Measurements from ENCODE around the gene ZNF274. TPM values are rescaled to one million over a fixed set of nuclear protein-coding genes. Genes with fewer than 3 reads are reported as not detected.

Gene ZNF274
- total RNA-seq = 14.7 and 21.0 TPM in 2 replicates

DNA sequence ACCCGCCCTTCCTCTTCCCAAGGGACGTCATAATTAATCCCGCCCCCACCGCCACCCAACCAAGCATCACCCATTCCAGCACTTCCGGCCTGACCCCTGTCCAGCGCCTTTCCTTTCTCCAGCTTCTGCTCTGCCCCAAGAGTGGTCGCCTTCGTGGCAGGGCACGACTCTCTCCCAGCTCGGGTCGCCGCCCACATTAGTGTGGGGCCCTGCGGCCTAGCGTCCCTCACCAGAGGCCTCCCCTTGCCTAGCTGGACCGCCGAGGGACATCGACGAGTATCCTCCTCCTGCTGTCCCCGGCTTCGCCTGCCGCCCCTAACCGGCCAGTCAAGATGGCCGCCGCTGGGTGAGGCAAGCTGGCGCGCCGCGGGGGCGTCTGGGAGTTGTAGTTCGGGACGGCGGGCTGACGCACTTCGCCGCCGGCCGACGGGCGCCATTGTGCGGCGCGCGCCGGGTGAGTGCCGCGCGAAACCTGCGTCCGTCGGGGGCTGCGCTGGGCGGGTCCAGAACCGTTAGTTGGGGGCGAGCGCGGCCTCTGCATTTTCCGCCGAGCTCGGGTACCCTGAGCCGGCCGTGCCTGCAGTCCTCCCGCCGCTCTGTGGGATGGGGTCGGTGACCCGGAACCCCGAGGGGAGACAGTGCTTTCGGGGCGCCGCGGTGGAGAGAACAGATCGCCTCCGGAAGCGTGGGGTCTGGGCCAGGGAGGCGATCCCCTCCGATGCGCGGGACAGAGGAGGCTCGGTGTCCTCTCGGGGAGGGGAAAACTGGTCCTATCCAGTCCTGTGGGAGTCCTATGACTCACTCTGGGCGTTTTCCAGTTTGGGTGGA is at the start of gene ZNF274:
Gene ZNF274 (plus strand): TSS at position 73 of the 828 bp plus-strand sequence. CDS start 905 bp downstream, outside the sequence.

DNA sequence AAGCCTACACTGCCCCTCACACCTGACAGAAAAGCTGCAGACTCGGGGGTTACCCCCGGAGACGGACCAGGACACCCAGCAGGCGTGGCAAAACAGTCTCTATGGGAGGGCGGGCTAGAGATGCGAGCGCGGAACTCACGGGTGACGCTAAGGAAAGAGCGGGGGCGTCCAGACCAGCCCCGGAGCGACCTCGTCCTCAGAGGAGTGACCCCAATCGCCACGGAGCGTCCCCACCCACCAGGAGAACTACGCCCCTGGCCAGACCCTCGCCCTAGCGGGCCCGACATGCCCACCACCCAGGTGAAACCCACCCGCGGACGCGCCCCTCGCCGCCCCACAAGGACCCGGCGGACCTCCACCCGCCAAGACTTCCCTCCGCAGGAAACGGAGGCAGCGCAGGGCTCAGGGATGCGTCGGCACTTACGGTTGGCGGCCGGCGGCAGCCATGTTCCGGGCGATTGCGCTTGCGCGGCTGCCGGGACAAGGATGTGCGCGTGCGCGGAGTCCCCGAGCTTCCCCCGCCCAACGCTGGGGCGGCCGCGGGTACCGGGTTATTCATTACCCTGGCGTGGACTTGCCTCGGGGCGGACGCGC is 32.4 kb upstream of the ZNF274 start, which contains the start of gene ZNF329:
Gene ZNF329 (minus strand): TSS at position 462 of the 594 bp plus-strand sequence. CDS start 21,286 bp downstream, outside the sequence.

DNA sequence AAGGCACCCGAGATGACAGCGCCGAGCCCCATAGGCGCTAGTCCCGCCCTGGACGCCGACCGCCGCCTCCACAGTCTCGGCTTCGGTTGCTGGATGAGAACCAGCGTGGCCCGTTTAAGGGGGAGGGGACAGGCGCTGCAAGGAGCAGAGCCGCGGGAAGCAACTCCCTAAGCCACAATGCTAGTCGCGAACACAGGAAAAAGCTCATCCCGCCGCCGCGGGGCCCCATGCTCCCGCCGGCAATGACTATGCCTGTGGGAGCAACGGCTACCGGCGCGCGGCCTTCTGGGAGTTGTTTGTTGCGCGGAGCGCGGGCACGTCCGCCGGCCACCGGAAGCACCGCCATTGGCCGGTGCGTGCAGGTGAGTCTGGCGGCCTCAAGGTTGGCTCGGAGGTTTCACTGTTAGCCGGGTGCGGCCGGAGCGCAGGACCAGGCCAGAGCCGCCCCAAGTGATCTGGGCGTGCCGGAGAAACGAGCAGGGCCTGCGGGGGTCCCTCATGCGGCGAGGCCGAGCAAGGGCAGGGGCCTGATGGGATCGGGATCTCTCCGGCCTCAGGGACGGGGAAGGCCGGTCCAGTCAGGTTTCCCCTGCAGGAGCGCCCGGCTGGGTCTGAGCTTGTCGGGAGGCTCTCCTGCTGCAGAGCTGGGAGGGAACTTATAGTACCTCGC is 45.9 kb downstream of the ZNF274 start, which contains the start of gene ZNF544:
Gene ZNF544 (plus strand): TSS at position 330 of the 670 bp plus-strand sequence. CDS start 15,110 bp downstream, outside the sequence.

Other genes starting within 250 kb of the ZNF274 start
- 1.9 and 6.7 TPM in 2 replicates for gene ZNF418, start 247.7 kb upstream of the ZNF274 start, total RNA-seq
- gene ZNF256, start 235.4 kb upstream of the ZNF274 start, total RNA-seq = 4.0 and 5.5 TPM in 2 replicates
- 0.16 and 0.25 TPM in 2 replicates for gene C19orf18, start 208.5 kb upstream of the ZNF274 start, total RNA-seq
- 5.7 and 11.6 TPM in 2 replicates for gene ZNF606, start 180.2 kb upstream of the ZNF274 start, total RNA-seq
- gene ZSCAN1, start 149.0 kb upstream of the ZNF274 start, total RNA-seq = 0.16 and 0.25 TPM in 2 replicates
- gene ZNF135, start 123.8 kb upstream of the ZNF274 start, total RNA-seq = 0.97 and 2.6 TPM in 2 replicates
- gene ZSCAN18, start 84.8 kb upstream of the ZNF274 start, total RNA-seq = 15.2 and 19.6 TPM in 2 replicates
- 6.5 and 11.3 TPM in 2 replicates for gene ZNF329, start 32.3 kb upstream of the ZNF274 start, total RNA-seq
- gene ZNF544, start 45.9 kb downstream of the ZNF274 start, total RNA-seq = 36.3 and 58.2 TPM in 2 replicates
- gene ZNF8, start 95.9 kb downstream of the ZNF274 start, total RNA-seq = 2.6 and 5.2 TPM in 2 replicates
- gene ERVK3-1, start 122.3 kb downstream of the ZNF274 start, total RNA-seq = 17.0 and 32.5 TPM in 2 replicates
- 1.3 and 3.3 TPM in 2 replicates for gene ZSCAN22, start 143.9 kb downstream of the ZNF274 start, total RNA-seq
- 2.5 and 2.9 TPM in 2 replicates for gene A1BG, start 170.4 kb downstream of the ZNF274 start, total RNA-seq
- gene ZNF497, start 179.7 kb downstream of the ZNF274 start, total RNA-seq = 0.81 and 1.6 TPM in 2 replicates
- 1.2 and 1.9 TPM in 2 replicates for gene ZNF837, start 198.0 kb downstream of the ZNF274 start, total RNA-seq
- 1,823 and 2,576 TPM in 2 replicates for gene RPS5, start 204.2 kb downstream of the ZNF274 start, total RNA-seq
- not detected in 2 replicates for gene RNF225, start 212.6 kb downstream of the ZNF274 start, total RNA-seq
- gene ZNF584, start 225.6 kb downstream of the ZNF274 start, total RNA-seq = 7.6 and 11.8 TPM in 2 replicates

Measured in bladder microvascular endothelial cell (primary cell).